ENCODE results near the gene IFT80.

The IFT80 gene

DNA sequence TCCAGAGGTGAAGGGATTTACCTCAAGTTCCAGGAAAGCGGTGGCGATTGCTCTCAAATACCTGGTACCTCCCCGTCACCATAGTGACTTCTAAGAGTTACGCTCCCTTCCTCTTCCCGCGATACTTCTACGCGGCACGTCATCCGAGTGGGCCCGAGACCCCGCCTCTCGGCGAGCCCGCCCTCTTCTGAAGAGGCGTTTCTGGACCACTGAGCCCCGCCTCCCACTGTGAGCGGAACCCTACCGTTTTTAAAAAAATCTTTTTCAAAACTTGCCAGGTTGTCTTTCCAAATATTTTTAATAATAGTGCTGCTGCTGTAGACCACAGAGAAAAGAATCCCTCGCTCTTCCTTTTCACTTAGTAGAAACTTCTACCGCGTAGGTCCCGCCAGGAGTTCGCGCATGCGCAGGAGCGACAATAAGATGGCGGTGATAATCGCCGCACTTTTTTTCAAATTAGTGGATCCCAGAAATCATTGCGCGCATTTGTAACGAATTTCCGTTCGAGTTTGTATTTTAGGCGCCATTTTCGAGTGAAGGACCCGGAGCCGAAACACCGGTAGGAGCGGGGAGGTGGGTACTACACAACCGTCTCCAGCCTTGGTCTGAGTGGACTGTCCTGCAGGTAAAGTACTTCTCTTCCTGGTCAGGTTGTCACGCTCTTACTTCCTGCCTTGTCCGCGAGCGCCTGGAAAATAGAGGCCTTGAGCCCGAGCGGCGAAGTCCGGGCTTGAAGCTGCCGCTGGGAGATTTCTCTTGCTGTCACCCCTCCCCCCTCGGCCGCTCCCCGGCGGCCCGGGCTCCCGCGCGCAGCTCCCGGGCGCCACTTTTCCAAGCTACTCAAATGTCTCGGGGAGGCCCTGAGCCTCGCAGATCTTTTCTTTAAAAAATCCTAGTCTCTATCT, at the start of gene IFT80, which contains the start of gene SMC4:
Gene IFT80, minus strand, starts transcription at position 101 of the 905 bp plus-strand sequence. CDS start 14,625 bp downstream, outside the sequence.
Gene SMC4, plus strand, starts transcription at position 526 of the 905 bp plus-strand sequence. CDS start 1,177 bp downstream, outside the sequence.
- DNase-seq (ENCODE audit: low spot score), result peak; percentile 95

DNA sequence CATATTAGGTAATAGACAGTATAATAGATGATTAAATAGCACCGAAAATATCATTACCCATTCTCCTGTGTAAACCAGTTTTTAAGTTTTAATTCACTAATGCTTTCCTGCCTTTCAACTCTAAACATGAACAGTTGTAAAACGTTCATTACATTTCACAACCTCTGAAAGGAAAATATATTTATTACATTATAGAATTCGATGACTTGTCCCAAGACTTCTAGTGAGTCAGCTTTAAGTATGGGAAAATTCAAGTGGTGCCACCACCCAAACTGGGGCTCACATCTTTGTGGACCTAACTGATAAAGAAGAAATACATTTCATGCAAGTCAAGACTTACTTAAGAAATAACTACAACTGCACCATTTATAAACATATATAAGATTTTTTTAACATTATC, 48.5 kb upstream of the IFT80 start:
- peak; percentile 16 for DNase-seq (ENCODE audit: low spot score)

DNA sequence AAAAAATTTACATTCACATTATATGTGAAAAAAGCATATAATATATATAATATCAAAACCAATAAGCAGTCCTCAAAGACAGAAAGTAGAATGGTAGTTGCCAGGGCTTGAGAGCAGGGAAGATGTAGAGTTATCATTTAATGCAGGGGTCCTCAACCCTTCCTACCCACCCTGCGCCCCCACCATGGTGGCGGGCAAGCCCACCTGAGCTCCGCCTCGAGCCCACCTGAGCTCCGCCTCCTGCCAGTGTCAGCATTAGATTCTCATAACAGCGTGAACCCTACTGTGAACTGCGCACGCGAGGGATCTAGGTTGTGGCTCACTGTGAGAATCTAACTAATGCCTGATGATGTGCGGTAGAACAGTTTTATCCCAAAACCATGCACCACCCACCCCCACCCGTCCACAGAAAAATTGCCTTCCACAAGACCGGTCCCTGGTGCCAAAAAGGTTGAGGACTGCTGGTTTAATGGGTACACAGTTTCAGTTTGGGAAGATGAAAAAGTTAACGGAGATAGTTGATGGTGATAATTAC, 47.6 kb upstream of the IFT80 start:
- DNase-seq (ENCODE audit: low spot score), result no peak

DNA sequence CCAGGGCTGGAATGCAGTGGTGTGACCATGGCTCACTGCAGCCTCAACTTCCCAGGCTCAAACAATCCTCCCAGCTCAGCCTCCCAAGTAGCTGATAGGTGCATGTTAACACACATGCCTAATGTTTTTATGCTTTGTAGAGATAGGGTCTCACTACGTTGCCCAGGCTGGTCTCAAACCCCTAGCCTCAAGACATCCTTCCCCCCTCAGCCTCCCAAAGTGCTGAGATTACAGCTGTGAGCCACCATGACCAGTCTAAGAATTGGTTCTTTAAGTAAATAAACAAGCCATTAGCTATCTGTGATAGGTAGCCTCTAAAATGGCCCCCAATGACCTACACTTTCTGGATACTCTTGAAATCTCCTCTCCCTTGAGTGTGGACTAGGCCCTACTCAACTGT, 46.8 kb upstream of the IFT80 start:
- DNase-seq (ENCODE audit: low spot score), result no peak

DNA sequence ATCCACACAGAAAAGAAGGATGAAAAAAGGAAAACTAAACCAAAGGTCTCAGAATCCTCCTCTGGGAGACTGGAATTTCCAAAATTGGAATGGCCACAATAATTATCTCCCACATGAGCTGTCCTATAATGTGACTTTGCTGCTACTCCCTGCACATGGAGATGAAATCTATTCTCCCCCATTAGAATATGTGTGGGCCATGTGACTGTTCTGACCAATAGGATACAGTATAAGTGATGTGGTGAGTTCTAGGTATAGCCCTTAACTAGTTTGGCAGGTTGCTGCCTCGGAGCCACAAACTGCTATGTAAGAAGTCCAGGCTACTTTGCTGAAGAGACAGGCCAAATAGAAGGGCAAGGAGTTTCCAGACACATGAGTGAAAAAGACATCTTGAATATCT, 45.4 kb upstream of the IFT80 start:
- DNase-seq (ENCODE audit: low spot score), result peak; percentile 6

DNA sequence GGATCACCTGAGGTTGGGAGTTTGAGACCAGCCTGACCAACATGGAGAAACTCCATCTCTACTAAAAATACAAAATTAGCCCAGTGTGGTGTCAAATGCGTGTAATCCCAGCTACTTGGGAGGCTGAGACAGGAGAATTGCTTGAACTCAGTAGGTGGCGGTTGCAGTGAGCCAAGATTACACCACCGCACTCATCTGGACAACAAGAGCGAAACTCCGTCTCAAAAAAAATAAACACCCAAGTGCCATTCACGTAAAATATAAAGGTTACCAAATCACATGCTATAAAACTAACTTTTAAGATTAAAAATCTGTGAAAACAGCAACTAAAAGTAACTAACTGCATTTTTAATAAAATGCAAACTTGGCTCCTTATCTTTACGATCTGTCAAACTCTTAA, 41.7 kb upstream of the IFT80 start:
- no peak for DNase-seq (ENCODE audit: low spot score)

DNA sequence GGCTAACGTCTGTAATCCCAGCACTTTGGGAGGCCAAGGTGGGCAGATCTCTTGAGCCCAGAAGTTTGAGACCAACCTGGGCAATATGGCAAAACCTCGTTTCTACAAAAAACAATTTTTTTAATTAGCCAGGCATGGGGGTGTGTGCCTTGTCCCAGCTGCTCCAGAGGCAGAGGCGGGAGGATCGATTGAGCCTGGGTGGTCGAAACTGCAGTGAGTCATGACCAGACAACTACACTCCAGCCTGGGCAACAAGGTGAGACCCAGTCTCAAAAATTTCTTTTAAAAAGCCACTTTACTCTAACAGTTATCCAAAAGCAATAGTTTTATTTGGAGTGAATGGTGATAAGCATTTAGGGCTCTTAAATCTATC, 38.0 kb upstream of the IFT80 start:
- DNase-seq (ENCODE audit: low spot score), result no peak

DNA sequence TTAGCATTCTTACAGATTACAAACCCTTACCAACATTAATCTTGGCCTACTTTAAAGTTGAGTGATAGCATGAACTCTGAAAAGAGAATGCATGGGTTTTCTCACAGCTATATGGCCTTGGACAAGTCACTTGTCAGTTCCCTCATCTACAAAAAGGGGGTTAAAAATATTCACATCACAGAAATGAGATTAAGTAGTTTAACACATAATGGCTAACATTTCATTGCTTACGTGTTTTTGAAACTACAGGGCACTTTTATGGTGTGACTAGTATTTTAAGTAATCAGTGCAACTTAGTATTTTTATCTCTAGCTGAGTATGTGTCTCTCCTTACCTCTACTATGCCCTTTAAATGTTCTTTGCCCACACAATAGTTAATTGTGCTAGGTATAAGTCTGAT, 36.7 kb upstream of the IFT80 start:
- no peak for DNase-seq (ENCODE audit: low spot score)

DNA sequence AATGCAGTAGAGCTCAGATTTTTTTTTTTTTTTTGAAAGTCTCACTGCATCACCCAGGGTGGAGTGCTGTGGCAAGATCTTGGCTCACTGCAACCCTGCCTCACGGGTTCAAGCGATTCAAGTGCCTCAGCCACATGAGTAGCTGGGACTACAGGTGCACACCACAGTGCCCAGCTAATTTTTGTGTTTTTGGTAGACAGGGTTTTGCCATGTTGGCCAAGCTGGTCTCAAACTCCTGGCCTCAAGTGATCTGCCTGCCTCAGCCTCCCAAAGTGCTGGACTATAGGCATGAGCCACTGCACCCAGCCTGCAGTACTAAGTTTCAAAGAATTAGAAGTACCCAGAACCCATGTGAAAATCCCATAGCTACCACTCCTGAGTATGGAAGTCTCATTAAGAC, 36.1 kb upstream of the IFT80 start:
- no peak for DNase-seq (ENCODE audit: low spot score)

DNA sequence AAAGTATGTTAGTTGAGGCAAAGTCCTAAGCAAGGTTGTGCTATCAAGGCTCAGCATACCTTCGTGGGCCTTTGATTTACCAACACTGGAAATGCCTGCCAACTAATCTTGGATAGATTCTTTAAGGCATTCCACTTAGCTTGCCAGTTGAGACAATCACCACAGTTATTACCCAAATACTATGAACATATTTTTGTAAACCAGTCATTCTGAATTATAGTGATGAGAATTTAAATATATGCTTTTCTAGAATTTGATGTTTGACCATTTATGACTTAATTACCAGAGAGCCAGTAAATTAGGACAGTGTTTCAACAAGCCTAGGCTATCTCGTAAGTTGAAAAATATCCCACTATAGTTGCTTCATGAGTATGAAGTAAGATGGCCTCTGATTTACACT, 35.0 kb upstream of the IFT80 start:
- DNase-seq (ENCODE audit: low spot score), result peak; percentile 70

DNA sequence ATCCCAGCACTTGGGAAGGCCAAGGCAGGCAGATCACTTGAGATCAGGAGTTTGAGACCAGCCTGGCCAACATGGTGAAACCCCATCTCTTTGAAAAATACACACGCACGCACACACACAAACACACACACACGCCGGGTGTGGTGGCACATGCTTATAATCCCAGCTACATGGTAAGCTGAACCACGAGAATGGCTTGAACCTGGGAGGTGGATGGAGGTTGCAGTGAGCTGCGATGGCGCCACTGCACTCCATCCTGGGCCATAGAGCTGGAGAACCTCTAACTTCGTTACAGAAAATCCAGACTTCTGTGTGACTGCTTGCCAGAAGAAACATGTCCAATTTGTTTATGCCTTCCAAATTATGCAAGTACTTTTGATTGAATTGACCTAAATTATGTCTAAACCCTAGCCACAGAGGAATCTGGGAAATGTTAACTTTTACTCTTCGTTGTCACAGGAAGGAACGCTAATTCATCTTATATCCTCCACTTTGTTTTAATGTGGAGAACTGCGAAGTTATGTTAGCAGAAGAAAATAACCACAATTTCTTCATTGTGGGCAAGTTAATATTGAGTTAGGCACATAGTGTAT, 28.9 kb upstream of the IFT80 start:
- DNase-seq (ENCODE audit: low spot score), result no peak

DNA sequence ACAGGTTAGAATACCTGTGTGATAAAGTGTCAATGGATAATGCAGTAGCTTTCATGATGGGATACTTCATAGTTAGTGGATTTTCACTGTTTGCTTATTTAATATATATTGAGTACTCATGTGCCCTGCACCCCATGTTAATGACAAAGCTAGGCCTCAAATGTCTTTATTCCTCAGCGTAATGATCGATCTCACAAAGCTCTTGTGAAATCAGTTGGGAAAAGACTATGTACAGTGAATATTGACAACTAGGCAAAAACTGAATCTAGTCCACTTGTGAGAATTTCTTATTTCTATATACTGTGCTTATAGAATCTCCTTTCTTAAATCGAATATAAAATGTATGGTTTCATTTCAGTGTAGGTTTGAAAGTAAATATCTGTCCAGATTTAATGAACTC, 18.3 kb upstream of the IFT80 start:
- DNase-seq (ENCODE audit: low spot score), result no peak

DNA sequence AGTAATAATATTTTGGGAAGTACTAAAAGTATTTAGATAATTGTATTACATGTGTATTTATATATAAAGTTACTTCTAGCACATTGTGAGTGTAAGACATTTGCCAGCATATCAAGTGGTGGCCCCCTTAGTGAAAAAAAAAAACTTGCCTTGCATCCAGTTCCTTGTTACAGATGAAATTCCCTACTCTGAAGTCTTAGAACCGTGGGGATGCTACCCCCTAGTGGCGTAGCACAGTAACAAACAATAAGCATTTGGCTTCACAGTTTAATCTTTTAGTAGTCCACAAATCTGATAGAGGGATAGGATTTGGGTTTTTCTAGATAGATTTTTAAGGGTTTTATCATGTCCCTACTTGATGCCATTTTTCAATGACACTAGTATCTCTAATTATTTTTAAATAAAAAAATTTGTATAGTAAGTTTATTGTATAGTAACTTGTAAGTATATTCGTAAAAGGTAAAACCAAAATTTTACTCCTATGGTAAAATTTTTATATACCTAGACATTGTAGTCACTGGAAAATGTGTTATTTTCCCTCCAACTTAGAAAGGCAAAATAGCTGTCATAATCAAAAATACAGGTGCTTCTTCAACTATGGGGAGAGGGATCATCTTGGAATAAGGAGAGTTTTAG, 14.7 kb upstream of the IFT80 start:
- peak; percentile 76 for DNase-seq (ENCODE audit: low spot score)

DNA sequence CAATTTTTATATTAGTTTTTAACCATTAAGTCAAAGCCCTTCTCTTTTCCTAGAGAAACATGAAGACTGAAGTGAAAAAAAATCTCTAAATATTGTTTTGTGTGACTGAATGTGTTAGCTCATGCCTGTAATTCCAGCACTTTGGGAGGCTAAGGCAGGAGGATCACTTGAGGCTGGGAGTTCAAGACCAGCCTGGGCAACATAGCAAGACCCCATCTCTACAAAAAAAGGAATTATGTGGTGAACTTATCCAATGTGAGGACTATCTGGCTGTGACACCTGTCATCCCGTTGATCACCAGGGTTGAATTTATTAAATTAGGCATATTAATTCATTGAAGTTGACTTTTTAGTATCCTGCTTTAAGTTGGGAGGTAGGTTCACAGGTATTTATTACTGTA, 13.5 kb upstream of the IFT80 start:
- DNase-seq (ENCODE audit: low spot score), result no peak

DNA sequence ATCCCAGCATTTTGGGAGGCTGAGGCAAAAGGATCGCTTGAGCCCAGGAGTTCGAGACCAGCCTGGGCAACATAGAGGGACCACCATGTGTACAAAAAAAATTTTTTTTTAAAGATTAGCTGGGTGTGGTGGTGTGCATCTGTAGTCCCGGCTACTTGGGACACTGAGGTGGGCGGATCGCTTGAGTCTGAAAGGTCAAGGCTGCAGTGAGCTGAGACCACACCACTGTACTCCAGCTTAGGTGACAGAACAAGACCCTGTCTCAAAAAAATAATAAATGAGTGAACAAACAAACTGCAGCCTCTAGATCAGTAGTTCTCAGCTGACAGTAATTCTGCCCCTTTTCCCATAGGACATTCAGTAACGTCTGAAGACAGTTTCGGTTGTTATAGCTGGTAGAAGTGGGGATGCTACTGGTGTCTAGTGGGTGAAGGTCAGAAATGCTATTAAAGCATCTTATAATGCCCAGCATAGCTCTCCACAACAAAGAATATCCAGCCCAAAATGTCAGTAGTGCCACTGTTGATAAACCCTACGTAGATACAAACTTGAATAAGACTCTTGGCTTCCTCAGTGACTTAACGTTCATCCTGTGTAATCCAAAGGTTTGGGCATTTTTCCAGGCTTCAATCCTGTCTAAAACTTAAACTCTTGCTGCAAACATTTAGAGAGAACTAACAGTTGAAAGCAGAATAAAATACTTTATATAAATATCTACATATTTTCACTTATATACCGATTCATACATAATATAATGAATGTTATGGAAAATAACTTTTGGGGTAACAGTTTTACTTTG, 11.0 kb upstream of the IFT80 start:
- no peak for DNase-seq (ENCODE audit: low spot score)

DNA sequence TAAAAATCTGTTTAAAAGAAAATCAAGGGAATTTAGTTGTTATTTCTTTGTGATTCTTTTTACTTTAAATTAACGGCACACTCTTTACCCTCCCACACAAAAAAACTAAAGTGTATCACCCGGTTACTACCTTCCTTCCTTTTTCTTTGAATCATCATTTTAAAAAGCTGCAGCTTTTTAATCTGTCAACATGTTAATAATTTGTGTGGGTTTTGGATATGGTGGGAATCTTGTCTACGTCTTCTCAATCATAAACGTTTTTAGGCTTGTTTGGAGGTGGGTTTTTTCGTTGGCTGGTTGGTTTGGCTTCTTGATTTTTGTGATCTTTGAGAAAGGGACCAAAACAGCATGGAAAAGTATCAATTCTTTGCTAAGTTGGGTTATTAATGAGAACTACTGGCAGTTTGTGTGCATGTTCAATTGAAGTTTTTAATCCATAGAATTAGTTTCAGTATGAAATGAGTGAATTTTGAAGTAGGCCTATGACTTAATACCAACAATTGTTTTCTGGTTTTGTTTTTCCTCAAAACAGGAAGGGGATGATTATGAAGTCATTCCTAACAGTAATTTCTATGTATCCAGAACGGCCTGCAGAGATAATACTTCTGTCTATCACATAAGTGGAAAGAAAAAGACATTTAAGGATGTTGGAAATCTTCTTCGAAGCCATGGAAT, 4.9 kb upstream of the IFT80 start:
- no peak for DNase-seq (ENCODE audit: low spot score)

DNA sequence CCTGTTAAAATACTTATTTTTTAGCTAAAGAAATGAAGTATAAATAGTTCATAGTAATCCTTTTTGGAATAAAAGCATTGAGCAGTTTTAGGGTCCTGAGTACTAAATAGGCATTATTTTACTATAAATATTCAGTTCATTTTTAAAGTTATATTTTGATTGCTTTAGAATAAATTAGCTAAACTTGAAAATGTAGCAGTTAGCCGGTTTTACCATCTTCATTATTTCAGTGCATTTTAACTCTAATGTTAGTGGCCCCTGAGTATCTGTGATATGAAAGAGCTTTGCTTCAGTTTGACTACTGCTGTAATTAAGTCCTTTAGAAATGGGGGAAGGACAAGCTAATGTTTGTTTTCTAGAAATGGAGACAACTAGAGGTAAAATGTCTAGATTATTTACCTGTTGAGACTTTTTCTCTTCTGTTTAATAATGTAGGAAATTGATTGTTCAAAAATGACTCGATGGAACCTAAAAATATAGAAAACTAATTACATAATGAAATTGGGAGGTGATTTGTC, 4.1 kb upstream of the IFT80 start:
- DNase-seq (ENCODE audit: low spot score), result no peak

DNA sequence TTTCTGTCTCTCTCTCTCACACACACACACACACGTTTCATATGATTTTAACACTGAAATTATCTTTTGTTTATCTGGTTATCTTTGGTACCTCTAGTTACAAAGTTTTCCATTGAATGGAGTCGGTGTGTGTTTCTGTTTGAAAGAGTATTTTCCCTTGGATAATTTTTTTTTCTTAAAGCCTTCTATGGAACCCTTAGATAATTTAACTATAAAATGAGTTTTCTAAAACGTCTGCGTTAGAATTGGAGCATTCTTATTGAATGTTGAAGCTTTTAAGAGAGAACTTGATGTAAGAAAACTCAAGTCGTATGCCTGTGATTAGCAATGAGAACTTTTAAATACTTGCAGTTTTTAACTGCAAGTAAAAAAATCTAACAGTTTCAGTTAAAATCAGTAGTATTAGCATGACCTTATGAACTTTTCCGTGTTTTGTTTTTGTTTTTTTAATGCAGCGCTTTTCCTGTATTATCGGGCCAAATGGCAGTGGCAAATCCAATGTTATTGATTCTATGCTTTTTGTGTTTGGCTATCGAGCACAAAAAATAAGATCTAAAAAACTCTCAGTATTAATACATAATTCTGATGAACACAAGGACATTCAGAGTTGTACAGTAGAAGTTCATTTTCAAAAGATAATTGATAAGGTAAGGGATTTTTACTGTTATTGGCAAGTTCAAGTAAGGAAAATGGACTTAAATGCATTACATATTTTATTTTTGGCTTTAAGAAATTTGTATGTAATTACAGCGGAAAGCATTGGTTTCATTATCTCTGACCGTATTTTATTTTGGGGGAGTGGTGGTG, 3.4 kb upstream of the IFT80 start:
- DNase-seq (ENCODE audit: low spot score), result no peak

DNA sequence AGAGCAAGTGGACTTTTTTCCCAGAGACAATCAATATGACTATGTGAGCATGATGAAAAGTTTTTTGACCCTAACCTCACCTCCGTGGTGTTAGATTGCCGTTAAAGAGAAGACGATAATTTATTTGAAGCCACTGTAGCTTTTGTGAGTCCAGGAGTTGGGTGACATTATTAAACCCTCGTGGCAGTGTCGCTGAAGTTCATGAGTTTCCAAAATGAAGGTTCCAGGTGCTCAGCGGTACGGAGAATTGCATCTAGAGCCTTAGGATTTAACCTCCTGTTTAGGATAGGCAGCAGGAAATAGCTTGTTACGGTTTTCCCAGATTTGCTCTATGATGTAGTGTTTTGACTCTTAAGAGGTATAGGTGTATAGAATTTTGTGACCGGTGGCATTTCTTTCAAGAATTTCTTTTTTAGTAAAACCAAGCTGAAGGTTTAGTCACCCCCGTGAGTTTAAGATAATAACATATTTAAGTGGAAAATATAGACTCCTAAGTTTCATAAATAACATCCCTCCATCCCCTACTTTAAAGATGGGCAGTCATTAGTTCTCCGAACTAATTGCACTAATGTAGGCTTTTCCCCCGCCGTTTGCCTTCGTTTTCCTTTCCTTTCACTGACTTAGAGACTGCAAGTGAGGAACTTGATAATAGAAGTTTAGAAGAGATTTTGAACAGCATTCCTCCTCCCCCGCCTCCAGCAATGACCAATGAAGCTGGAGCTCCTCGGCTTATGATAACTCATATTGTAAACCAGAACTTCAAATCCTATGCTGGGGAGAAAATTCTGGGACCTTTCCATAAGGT, 2.5 kb upstream of the IFT80 start:
- DNase-seq (ENCODE audit: low spot score), result peak; percentile 60
